ENCODE measurements around the gene SUSD6. TPM values are rescaled to one million over a fixed set of nuclear protein-coding genes. Genes with fewer than 3 reads are reported as not detected.

The SUSD6 gene
- polyA plus RNA-seq, 1 experiment: 14.4 TPM

DNA sequence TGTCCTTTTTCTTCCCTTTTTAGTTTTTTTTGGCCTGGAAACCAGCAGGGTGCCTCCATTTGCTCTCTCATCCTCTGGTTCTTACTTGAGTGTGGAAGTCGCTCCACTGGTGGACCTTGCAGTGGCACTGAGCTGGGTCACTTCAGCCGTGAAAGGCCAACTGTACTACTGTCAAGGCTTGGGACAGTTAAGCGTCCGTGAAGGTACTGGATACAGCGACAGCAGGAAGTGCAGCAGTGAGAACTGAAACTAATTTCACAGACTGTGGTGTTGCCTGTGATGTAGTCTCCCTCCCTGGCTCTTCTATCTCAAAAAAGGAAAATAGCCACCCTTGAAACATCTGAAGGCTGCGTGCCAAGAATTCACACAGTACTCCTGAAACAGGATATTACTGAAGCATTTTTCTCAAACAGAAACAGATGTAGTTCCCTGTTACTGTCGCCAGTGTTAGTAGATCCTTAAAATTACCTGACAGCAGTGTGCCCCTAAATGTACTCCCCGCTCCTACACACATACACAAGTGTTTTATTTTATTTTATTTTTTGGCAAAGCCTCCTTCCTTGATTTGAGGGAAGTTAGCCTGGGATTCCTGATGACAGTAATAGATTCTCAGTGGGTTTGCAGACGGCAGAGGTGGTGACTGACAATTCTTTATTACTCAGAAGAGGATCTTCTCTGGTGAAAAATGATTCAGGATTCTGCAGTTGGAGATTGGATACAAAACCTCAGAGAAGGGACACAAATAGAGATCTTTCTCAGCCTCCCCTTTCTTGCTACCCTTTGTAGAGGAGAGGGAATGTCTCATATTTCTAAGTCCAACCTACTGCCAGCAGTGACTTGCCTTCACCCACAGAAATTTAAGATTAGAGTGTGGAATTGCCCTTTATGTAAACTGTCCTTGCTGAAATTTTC is 4.4 kb downstream of the SUSD6 start:
- H3K27ac ChIP-seq (ENCODE audit: low read depth, low read length): peak overlapping the region; percentile 50
- ChIA-PET POLR2A (interaction anchor here (0.8 kb wide), 1 partner anchor 13 kb away, joined by 3 read pairs; no protein-coding TSS in a partner anchor), CTCF (interaction anchor here (0.6 to 1.4 kb wide), 4 partner anchors 31 to 111 kb away, joined by 3 to 8 read pairs (median 4); no protein-coding TSS in a partner anchor)
- H3K9me3 ChIP-seq (ENCODE audit: control insufficient read depth, insufficient read depth, low read length): no peaks in the 10 kb centered on the region; the same call in 1 of the 2 replicates
- TF ChIP-seq, protein P1, sequence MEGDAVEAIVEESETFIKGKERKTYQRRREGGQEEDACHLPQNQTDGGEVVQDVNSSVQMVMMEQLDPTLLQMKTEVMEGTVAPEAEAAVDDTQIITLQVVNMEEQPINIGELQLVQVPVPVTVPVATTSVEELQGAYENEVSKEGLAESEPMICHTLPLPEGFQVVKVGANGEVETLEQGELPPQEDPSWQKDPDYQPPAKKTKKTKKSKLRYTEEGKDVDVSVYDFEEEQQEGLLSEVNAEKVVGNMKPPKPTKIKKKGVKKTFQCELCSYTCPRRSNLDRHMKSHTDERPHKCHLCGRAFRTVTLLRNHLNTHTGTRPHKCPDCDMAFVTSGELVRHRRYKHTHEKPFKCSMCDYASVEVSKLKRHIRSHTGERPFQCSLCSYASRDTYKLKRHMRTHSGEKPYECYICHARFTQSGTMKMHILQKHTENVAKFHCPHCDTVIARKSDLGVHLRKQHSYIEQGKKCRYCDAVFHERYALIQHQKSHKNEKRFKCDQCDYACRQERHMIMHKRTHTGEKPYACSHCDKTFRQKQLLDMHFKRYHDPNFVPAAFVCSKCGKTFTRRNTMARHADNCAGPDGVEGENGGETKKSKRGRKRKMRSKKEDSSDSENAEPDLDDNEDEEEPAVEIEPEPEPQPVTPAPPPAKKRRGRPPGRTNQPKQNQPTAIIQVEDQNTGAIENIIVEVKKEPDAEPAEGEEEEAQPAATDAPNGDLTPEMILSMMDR (IDR thresholded peaks at IDR 0.05; ENCODE audit: low read depth, low read length): no peak
- peak; percentile 45 for DNase-seq (ENCODE audit: low read depth, low spot score)
- H3K27me3 ChIP-seq (ENCODE audit: control insufficient read depth, insufficient read depth, low read length): no peaks in the 10 kb centered on the region
- peak overlapping the region; percentile 38 for H3K4me3 ChIP-seq (ENCODE audit: low read depth, low read length)

DNA sequence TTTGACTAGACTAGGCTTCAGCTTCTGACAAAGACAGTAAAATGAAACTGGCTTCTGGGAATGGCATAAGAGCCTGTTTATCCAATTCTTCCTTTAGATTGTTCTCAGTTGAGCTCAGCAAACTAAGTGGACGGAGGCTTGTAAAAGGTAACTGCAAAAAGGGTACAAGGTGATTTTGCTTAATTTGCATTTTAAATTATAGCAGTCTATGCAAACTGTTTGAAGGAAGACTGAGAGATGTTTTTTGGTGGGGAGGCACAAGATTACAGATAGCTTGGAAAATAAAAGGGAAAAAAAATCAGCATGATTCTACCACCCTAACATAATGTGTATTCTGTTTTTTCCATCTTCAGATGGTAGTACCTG is 5.0 kb downstream of the SUSD6 start:
- Histone ChIP-seq H3K27ac (ENCODE audit: low read depth, low read length) (peak overlapping the region; percentile 50), H3K4me3 (ENCODE audit: low read depth, low read length) (peak overlapping the region; percentile 38), H3K9me3 (ENCODE audit: control insufficient read depth, insufficient read depth, low read length) (no peaks in the 10 kb centered on the region; the same call in 1 of the 2 replicates), H3K27me3 (ENCODE audit: control insufficient read depth, insufficient read depth, low read length) (no peaks in the 10 kb centered on the region)
- TF ChIP-seq, protein P1 (IDR thresholded peaks at IDR 0.05; ENCODE audit: low read depth, low read length): no peak
- POLR2A ChIA-PET: interaction anchor here (0.8 kb wide), 1 partner anchor 13 kb away, joined by 3 read pairs; no protein-coding TSS in a partner anchor
- DNase-seq (ENCODE audit: low read depth, low spot score): no peak
- CTCF ChIA-PET: interaction anchor here (1.0 to 1.3 kb wide), 2 partner anchors 32 to 37 kb away, joined by 3 to 8 read pairs; no protein-coding TSS in a partner anchor

DNA sequence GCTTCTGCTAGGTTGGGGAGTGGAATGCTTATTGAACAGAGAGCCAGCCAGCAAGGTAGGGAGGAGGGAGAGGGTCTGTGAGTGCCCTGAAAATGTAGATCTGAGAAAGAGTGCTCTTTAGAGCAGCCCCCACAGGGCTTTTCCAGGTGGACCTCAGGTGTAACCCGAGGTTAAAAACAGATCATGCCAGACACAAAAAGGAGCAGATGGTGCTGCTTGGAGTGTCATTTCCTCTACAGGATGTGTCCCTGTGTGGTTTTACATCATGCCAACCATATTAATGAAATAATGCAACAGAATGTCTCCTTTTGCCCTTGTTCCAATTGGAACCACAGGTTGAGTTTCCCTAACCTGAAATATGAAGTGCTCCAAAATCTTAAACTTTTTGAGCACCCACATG is 6.4 kb downstream of the SUSD6 start:
- H3K27me3 ChIP-seq (ENCODE audit: control insufficient read depth, insufficient read depth, low read length): no peaks in the 10 kb centered on the region
- DNase-seq (ENCODE audit: low read depth, low spot score): no peak
- CTCF ChIA-PET: no interaction called here
- TF ChIP-seq, protein P1 (IDR thresholded peaks at IDR 0.05; ENCODE audit: low read depth, low read length): no peak
- POLR2A ChIA-PET: no interaction called here
- no peak overlapping the region for H3K4me3 ChIP-seq (ENCODE audit: low read depth, low read length)
- no peak overlapping the region for H3K27ac ChIP-seq (ENCODE audit: low read depth, low read length)
- H3K9me3 ChIP-seq (ENCODE audit: control insufficient read depth, insufficient read depth, low read length): no peaks in the 10 kb centered on the region

DNA sequence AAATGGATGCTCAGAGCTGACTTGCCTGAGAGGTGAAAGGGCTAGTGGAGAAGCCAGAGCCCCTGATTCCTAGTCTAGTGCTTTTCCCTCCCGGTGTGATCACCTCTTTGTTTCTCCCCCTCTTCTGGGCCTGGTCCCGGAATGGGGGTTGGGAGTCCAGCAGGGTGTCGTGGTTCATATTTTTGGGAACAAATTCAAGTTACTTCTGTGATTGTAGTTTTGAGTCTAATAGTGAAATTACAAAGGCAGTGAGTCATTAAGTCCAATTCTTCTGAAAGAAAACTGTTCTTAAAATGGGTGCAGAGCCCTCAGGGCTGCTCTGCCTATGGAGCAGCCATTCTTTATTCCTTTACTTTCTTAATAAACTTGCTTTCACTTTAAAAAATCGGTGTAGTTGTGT is 7.6 kb downstream of the SUSD6 start:
- H3K4me3 ChIP-seq (ENCODE audit: low read depth, low read length): no peak overlapping the region
- no peaks in the 10 kb centered on the region for H3K9me3 ChIP-seq (ENCODE audit: control insufficient read depth, insufficient read depth, low read length)
- TF ChIP-seq, protein P1 (IDR thresholded peaks at IDR 0.05; ENCODE audit: low read depth, low read length): no peak
- ChIA-PET POLR2A (no interaction called here), CTCF (no interaction called here)
- no peak overlapping the region for H3K27ac ChIP-seq (ENCODE audit: low read depth, low read length)
- H3K27me3 ChIP-seq (ENCODE audit: control insufficient read depth, insufficient read depth, low read length): no peaks in the 10 kb centered on the region
- DNase-seq (ENCODE audit: low read depth, low spot score): no peak

DNA sequence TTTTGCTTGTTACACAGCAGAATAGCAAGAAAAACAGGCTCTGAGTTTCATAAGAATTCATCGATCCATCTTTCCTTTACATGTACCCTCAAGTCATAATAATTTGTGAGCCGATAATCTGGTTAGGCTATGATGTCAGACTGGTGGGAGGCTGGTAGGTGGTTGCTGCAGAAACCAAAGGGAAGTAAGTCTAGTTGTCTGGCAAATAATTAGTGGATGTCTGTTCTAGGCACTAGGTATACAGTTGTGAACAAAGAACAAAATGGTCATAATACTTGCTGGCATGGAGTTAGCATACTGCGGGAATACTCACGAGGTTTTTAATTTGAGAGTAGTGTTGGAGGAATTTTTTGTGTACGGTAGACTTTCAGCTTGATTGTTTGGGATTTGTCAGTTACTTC is 8.8 kb downstream of the SUSD6 start:
- CTCF ChIA-PET: no interaction called here
- no peak overlapping the region for H3K4me3 ChIP-seq (ENCODE audit: low read depth, low read length)
- POLR2A ChIA-PET: no interaction called here
- no peak for DNase-seq (ENCODE audit: low read depth, low spot score)
- H3K27me3 ChIP-seq (ENCODE audit: control insufficient read depth, insufficient read depth, low read length): no peaks in the 10 kb centered on the region
- TF ChIP-seq, protein P1 (IDR thresholded peaks at IDR 0.05; ENCODE audit: low read depth, low read length): no peak
- no peak overlapping the region for H3K27ac ChIP-seq (ENCODE audit: low read depth, low read length)
- H3K9me3 ChIP-seq (ENCODE audit: control insufficient read depth, insufficient read depth, low read length): no peaks in the 10 kb centered on the region

All from AG04450 (cell line).